Measurements from ENCODE around the gene CRELD2. TPM values are rescaled to one million over a fixed set of nuclear protein-coding genes. Genes with fewer than 3 reads are reported as not detected.

Gene CRELD2
- total and polyA plus RNA-seq, 2 of the 13 experiments (the other 11 are each of a cell fraction or from before 2014, with no cell fraction given) = 17.2 to 44.7 TPM

- TF ChIP-seq ZNF512B (CRISPR knock-in tag; IDR thresholded peaks at IDR 0.05; ENCODE audit: borderline replicate concordance) = no peak
- no peak for TF ChIP-seq NCOA1 (CRISPR knock-in tag; IDR thresholded peaks at IDR 0.05)
- TF ChIP-seq NR2F1 (CRISPR knock-in tag; IDR thresholded peaks at IDR 0.05) = peak in 1 of 2 experiments; percentile 76; a peak in 2 of 4 replicates
- no peak for TF ChIP-seq ZNF432 (CRISPR knock-in tag; IDR thresholded peaks at IDR 0.05; ENCODE audit: borderline replicate concordance)
- TF ChIP-seq ZNF501 (CRISPR knock-in tag; IDR thresholded peaks at IDR 0.05) = no peak; the same call in 1 of the 2 replicates
- TF ChIP-seq KLF16 (CRISPR knock-in tag; IDR thresholded peaks at IDR 0.05) = no peak
- no peak for TF ChIP-seq ZNF7 (CRISPR knock-in tag; IDR thresholded peaks at IDR 0.05)
- no peak for TF ChIP-seq NBN (conservative IDR thresholded peaks at IDR 0.05)
- no peak for TF ChIP-seq XRCC5 (optimal IDR thresholded peaks at IDR 0.05; ENCODE audit: low read length)
- no peak for TF ChIP-seq PREB (CRISPR knock-in tag; IDR thresholded peaks at IDR 0.05)
- no peak for TF ChIP-seq ZSCAN22 (CRISPR knock-in tag; IDR thresholded peaks at IDR 0.05)
- TF ChIP-seq ZNF564 (CRISPR knock-in tag; IDR thresholded peaks at IDR 0.05) = no peak
- TF ChIP-seq, protein P1, sequence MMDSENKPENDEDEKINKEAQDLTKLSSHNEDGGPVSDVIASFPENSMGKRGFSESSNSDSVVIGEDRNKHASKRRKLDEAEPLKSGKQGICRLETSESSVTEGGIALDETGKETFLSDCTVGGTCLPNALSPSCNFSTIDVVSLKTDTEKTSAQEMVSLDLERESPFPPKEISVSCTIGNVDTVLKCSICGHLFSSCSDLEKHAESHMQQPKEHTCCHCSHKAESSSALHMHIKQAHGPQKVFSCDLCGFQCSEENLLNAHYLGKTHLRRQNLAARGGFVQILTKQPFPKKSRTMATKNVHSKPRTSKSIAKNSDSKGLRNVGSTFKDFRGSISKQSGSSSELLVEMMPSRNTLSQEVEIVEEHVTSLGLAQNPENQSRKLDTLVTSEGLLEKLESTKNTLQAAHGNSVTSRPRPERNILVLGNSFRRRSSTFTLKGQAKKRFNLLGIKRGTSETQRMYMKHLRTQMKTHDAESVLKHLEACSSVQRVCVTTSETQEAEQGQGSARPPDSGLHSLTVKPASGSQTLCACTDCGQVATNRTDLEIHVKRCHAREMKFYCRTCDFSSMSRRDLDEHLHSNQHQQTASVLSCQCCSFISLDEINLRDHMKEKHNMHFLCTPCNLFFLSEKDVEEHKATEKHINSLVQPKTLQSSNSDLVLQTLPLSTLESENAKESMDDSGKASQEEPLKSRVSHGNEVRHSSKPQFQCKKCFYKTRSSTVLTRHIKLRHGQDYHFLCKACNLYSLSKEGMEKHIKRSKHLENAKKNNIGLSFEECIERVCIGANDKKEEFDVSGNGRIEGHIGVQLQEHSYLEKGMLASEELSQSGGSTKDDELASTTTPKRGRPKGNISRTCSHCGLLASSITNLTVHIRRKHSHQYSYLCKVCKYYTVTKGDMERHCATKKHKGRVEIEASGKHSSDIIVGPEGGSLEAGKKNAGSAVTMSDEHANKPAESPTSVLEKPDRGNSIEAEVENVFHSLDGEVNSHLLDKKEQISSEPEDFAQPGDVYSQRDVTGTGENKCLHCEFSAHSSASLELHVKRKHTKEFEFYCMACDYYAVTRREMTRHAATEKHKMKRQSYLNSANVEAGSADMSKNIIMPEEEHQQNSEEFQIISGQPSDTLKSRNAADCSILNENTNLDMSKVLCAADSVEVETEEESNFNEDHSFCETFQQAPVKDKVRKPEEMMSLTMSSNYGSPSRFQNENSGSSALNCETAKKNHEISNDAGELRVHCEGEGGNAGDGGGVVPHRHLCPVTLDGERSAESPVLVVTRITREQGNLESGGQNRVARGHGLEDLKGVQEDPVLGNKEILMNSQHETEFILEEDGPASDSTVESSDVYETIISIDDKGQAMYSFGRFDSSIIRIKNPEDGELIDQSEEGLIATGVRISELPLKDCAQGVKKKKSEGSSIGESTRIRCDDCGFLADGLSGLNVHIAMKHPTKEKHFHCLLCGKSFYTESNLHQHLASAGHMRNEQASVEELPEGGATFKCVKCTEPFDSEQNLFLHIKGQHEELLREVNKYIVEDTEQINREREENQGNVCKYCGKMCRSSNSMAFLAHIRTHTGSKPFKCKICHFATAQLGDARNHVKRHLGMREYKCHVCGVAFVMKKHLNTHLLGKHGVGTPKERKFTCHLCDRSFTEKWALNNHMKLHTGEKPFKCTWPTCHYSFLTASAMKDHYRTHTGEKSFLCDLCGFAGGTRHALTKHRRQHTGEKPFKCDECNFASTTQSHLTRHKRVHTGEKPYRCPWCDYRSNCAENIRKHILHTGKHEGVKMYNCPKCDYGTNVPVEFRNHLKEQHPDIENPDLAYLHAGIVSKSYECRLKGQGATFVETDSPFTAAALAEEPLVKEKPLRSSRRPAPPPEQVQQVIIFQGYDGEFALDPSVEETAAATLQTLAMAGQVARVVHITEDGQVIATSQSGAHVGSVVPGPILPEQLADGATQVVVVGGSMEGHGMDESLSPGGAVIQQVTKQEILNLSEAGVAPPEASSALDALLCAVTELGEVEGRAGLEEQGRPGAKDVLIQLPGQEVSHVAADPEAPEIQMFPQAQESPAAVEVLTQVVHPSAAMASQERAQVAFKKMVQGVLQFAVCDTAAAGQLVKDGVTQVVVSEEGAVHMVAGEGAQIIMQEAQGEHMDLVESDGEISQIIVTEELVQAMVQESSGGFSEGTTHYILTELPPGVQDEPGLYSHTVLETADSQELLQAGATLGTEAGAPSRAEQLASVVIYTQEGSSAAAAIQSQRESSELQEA (CRISPR knock-in tag; IDR thresholded peaks at IDR 0.05; ENCODE audit: not compliant biosample characterization) = no peak
- TF ChIP-seq, protein P2, sequence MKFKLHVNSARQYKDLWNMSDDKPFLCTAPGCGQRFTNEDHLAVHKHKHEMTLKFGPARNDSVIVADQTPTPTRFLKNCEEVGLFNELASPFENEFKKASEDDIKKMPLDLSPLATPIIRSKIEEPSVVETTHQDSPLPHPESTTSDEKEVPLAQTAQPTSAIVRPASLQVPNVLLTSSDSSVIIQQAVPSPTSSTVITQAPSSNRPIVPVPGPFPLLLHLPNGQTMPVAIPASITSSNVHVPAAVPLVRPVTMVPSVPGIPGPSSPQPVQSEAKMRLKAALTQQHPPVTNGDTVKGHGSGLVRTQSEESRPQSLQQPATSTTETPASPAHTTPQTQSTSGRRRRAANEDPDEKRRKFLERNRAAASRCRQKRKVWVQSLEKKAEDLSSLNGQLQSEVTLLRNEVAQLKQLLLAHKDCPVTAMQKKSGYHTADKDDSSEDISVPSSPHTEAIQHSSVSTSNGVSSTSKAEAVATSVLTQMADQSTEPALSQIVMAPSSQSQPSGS (CRISPR knock-in tag; IDR thresholded peaks at IDR 0.05) = no peak
Measured at GRCh38 chr22:49966774-49967705, 48.6 kb downstream of the CRELD2 start (continued).

Measured in HepG2 (cell line).